ENCODE data around the gene AOC3. TPM values are rescaled to one million over a fixed set of nuclear protein-coding genes. Genes with fewer than 3 reads are reported as not detected.
"Not testable (repeated sequence)": the region's sequence is repeated elsewhere in the genome, so short reads cannot be mapped to it uniquely, and the experiment has no call there.

AOC3 gene
- total RNA-seq, 8 experiments from 2014 or later, result 0.41 to 3.7 (median 0.81) TPM

DNA sequence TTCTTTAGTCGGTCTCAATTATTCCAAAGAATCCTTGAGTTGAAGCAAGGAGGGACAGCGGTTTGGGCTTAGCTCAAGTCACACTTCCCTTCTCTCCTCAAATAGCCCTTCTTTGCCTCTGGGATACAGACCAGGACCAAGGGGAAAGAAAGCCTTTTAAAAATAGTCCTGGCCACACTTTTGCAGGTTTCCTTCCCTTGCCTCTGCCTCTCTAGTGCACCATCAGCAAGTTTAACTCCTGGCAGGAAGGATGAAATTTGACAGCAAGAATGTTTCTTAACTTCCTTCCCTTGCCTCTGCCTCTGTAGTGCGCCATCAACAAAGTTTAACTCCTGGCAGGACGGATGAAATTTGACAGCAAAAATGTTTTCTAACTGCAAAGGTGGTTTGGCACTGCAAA, 42.4 kb downstream of the AOC3 start:
- H3K4me3 ChIP-seq, result no peak overlapping the region

DNA sequence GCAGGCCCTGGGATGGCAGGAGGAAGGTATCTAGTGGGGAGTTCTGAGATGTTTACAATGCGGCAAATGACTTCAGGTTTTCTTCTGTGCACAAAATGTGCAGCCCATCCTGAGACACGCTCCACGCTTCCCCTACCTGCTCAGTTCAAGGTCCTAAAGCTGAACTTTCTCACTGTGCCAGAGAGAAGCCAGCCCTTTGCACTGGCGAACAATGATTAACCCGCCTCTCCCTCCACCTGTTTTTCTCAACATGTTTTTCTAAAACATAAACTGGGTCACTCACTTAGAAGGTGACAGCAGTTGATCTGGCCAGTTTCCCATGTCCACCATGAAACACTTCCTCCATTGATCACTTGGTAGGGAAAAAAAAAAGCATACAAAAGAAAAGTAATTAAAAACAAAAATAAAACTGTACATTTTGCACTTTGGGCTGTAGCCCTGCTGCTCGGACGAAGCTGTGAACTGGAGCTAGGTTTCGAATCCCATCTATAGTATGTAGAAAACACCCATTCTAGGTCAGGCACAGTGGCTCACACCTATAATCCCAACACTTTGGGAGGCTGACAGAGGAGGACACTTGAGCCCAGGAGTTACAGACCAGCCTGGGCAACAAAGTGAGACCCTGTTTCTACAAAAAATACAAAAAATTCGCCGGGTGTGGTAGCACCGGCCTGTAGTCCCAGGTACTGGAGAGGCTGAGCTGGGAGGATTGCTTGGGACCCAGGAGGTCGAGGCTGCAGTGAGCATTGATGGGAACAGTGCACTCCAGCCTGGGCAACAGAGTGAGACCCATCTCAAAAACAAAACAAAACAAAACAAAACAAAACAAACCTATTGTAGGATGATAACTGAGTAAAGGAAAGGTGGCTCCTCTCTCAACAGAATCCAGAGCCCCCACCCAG, 43.5 kb downstream of the AOC3 start:
- 64 to 100% (median 84%) methylated on average over 1 to 12 of the region's 12 CpGs; no CpG with 5 or more reads in 1 of the 10 experiments for WGBS, 10 experiments
- peaks cover 0 to 8% of the 10 kb centered on the region in 2 donors for H3K4me1 ChIP-seq (replicated peaks in 1 of 2)
- no peak overlapping the region for H3K27ac ChIP-seq
- ATAC-seq (replicated peaks in 6 of 8), result no peak
- H3K4me3 ChIP-seq, result no peak overlapping the region
- in situ Hi-C loops (cut with MboI; ENCODE audit: low pct_unique_long_range_greater_than_20kb in 2 of 9, low sequenced_read_pairs in 9 of 9, unreplicated experiment in 9 of 9), result no loop called here

More for the DNA sequence above, 42.4 kb downstream of the AOC3 start:
- H3K4me1 ChIP-seq (replicated peaks in 1 of 2), result peaks cover 0 to 8% of the 10 kb centered on the region in 2 donors
- no peak overlapping the region for H3K27ac ChIP-seq
- ATAC-seq (replicated peaks in 6 of 8), result no peak
- WGBS, 10 experiments, result 21 to 80% (median 60%) methylated on average over 1 to 3 of the region's 4 CpGs; no CpG with 5 or more reads in 3 of the 10 experiments
- in situ Hi-C loops (cut with MboI; ENCODE audit: low pct_unique_long_range_greater_than_20kb in 2 of 9, low sequenced_read_pairs in 9 of 9, unreplicated experiment in 9 of 9), result no loop called here

DNA sequence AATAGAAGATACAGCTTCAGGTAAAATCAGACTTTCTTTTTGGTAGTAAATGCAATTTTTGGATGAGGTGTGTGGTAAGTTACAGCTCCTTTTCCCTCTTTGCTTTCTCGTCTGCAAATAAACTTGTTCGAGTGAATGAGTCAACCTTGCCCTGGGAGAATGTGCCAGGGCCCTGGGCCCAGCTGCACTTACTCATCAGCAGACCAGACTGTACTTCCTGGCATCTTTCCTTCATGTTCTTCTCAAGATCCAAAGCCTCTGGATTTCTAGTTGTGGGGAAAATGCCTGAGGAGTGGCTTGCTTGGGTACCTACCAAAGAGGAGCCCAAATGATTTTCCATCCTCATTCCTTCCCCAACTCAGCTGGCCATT, 44.2 kb downstream of the AOC3 start:
- in situ Hi-C loops (cut with MboI; ENCODE audit: low pct_unique_long_range_greater_than_20kb in 2 of 9, low sequenced_read_pairs in 9 of 9, unreplicated experiment in 9 of 9), result no loop called here
- H3K27ac ChIP-seq, result no peak overlapping the region
- peak in 1 of 8 experiments; percentile 75 for ATAC-seq (replicated peaks in 6 of 8)
- H3K4me3 ChIP-seq, result no peak overlapping the region
- H3K4me1 ChIP-seq (replicated peaks in 1 of 2), result peaks cover 0 to 8% of the 10 kb centered on the region in 2 donors
- WGBS, 10 experiments, result 0 to 71% (median 39%) methylated on average over 1 to 2 of the region's 2 CpGs; no CpG with 5 or more reads in 6 of the 10 experiments

GRCh38 chr17:42898147-42898811, 47.3 kb downstream of the AOC3 start:
- Histone ChIP-seq H3K4me1 (replicated peaks in 1 of 2) (no peaks in the 10 kb centered on the region), H3K4me3 (no peak overlapping the region), H3K27ac (no peak overlapping the region)
- no peak for ATAC-seq (replicated peaks in 6 of 8)
- in situ Hi-C loops (cut with MboI; ENCODE audit: low pct_unique_long_range_greater_than_20kb in 2 of 9, low sequenced_read_pairs in 9 of 9, unreplicated experiment in 9 of 9), result no loop called here
- 78 to 90% (median 80%) methylated on average over 1 to 5 of the region's 7 CpGs; no CpG with 5 or more reads in 6 of the 10 experiments for WGBS, 10 experiments

DNA sequence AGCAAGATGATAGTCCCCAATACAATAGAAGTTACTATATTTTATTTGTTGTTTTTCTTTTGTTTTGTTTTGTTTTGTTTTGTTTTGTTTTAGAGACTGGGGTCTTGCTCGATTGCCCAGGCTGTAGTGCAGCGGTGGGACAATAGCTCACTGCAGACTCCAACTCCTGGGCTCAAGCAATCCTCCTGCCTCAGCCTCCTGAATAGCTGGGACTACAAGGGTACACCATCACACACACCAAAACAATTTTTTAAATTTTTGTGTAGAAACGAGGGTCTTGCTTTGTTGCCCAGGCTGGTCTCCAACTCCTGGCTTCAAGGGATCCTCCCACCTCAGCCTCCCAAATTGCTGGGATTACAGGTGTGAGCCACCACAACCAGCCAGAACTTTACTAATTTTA, 49.0 kb downstream of the AOC3 start:
- ATAC-seq (replicated peaks in 6 of 8); H3K4me1 ChIP-seq (replicated peaks in 1 of 2); H3K4me3 ChIP-seq; in situ Hi-C loops (cut with MboI; ENCODE audit: low pct_unique_long_range_greater_than_20kb in 2 of 9, low sequenced_read_pairs in 9 of 9, unreplicated experiment in 9 of 9); H3K27ac ChIP-seq: not testable (repeated sequence)
- WGBS, 10 experiments, result 37 to 100% (median 64%) methylated on average over 1 to 3 of the region's 3 CpGs; no CpG with 5 or more reads in 4 of the 10 experiments

- no peak for ATAC-seq (replicated peaks in 6 of 8)
- Histone ChIP-seq H3K27ac (no peak within 1 kb of the TSS), H3K4me3 (no peak within 1 kb of the TSS), H3K4me1 (replicated peaks in 1 of 2) (no peaks in the 10 kb centered on the region)
- 62 to 81% (median 75%) methylated on average over 3 to 11 of the region's 12 CpGs for WGBS, 10 experiments
- in situ Hi-C loops (cut with MboI; ENCODE audit: low pct_unique_long_range_greater_than_20kb in 2 of 9, low sequenced_read_pairs in 9 of 9, unreplicated experiment in 9 of 9), result no loop called here
Measured at GRCh38 chr17:42900460-42901331, 49.7 kb downstream of the AOC3 start, which contains the start of gene G6PC1. G6PC1 (plus strand) TSS chr17:42900799; CDS start chr17:42900877, 78 bp downstream.

DNA sequence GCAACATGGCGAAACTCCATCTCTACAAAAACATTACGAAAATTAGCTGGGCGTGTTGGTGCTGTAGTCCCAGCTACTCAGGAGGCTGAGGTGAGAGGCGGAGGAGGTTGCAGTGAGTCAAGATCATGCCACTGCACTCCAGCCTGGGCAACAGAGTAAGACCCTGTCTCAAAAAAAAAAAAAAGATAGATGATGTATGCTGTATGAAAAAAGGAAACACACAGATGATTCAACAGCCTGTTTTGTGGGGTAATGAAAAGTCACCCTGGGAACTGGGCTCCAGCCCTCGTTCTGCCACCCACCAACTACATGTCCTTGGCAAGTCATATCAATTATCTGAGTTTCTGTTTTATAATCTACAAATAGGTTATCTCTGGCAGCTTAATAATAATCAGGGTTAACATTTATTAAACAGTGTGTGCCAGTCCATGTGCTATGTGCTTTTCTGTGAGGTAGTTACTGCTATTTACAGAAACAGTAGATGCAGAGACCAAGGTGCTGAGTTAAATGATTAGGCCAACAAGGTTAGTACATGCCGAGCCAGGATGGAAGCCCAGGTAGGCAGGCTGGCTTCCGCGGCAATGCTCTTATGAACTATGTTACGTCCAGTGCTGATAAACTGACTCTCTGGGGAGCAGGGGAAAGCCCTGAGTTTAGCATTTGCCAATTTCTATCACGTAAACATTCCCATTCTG, 50.7 kb downstream of the AOC3 start:
- WGBS, 10 experiments, result 57 to 100% (median 85%) methylated on average over 1 to 10 of the region's 10 CpGs; no CpG with 5 or more reads in 1 of the 10 experiments
- in situ Hi-C loops (cut with MboI; ENCODE audit: low pct_unique_long_range_greater_than_20kb in 2 of 9, low sequenced_read_pairs in 9 of 9, unreplicated experiment in 9 of 9), result no loop called here
- H3K4me3 ChIP-seq, result no peak overlapping the region

GRCh38 chr17:42904110-42904469, 53.1 kb downstream of the AOC3 start:
- H3K4me1 ChIP-seq (replicated peaks in 1 of 2), result no peaks in the 10 kb centered on the region
- H3K27ac ChIP-seq, result no peak overlapping the region
- 7 to 90% (median 58%) methylated on average over 1 to 6 of the region's 6 CpGs; no CpG with 5 or more reads in 4 of the 10 experiments for WGBS, 10 experiments
- in situ Hi-C loops (cut with MboI; ENCODE audit: low pct_unique_long_range_greater_than_20kb in 2 of 9, low sequenced_read_pairs in 9 of 9, unreplicated experiment in 9 of 9), result no loop called here
- ATAC-seq (replicated peaks in 6 of 8), result no peak
- H3K4me3 ChIP-seq, result no peak overlapping the region

More for the DNA sequence above, 50.7 kb downstream of the AOC3 start:
- Histone ChIP-seq H3K27ac (no peak overlapping the region), H3K4me1 (replicated peaks in 1 of 2) (no peaks in the 10 kb centered on the region)
- no peak for ATAC-seq (replicated peaks in 6 of 8)

- WGBS, 10 experiments, result 48 to 100% (median 72%) methylated on average over 2 to 7 of the region's 8 CpGs; no CpG with 5 or more reads in 2 of the 10 experiments
- Histone ChIP-seq H3K4me1 (replicated peaks in 1 of 2) (no peaks in the 10 kb centered on the region), H3K4me3 (no peak overlapping the region), H3K27ac (no peak overlapping the region)
- in situ Hi-C loops (cut with MboI; ENCODE audit: low pct_unique_long_range_greater_than_20kb in 2 of 9, low sequenced_read_pairs in 9 of 9, unreplicated experiment in 9 of 9), result no loop called here
- ATAC-seq (replicated peaks in 6 of 8), result peak in 3 of 8 experiments; percentile 64 to 71 (median 65)
Measured at GRCh38 chr17:42906772-42907446, 55.9 kb downstream of the AOC3 start.
